OCI-M1 (cell line): ENCODE data around the gene EXPH5.
"Not testable (repeated sequence)": the region's sequence is repeated elsewhere in the genome, so short reads cannot be mapped to it uniquely, and the experiment has no call there.

Experiments
- DNase-seq: peaks from one replicate; lab custom pipeline; 2025; lab: John Stamatoyannopoulos, UW

EXPH5 gene

GRCh38 chr11:108599978-108600377 is 6.4 kb upstream of the EXPH5 start:
- no peak for DNase-seq

- DNase-seq, result no peak
Measured at GRCh38 chr11:108597736-108598355, 4.3 kb upstream of the EXPH5 start.

GRCh38 chr11:108596701-108597100 is 3.1 kb upstream of the EXPH5 start:
- DNase-seq, result no peak

GRCh38 chr11:108593923-108594434 is 411 bp upstream of the EXPH5 start:
- no peak for DNase-seq

GRCh38 chr11:108592591-108593213 is 866 bp downstream of the EXPH5 start:
- DNase-seq, result no peak

GRCh38 chr11:108591893-108592292 is 1.7 kb downstream of the EXPH5 start:
- DNase-seq, result no peak

GRCh38 chr11:108589136-108589535 is 4.4 kb downstream of the EXPH5 start:
- DNase-seq, result no peak

GRCh38 chr11:108588287-108588686 is 5.3 kb downstream of the EXPH5 start:
- DNase-seq, result peak; percentile 11

- DNase-seq, result no peak
Measured at GRCh38 chr11:108587109-108587508, 6.5 kb downstream of the EXPH5 start.

- peak; percentile 0 for DNase-seq
Measured at GRCh38 chr11:108586600-108586999, 7.0 kb downstream of the EXPH5 start.

- not testable (repeated sequence) for DNase-seq
Measured at GRCh38 chr11:108586185-108586584, 7.4 kb downstream of the EXPH5 start.

- DNase-seq, result no peak
Measured at GRCh38 chr11:108584973-108585372, 8.6 kb downstream of the EXPH5 start.

- no peak for DNase-seq
Measured at GRCh38 chr11:108580645-108581044, 12.9 kb downstream of the EXPH5 start.

GRCh38 chr11:108580043-108580442 is 13.5 kb downstream of the EXPH5 start:
- no peak for DNase-seq

GRCh38 chr11:108576523-108576922 is 17.0 kb downstream of the EXPH5 start:
- DNase-seq, result no peak

GRCh38 chr11:108574675-108575074 is 18.9 kb downstream of the EXPH5 start:
- no peak for DNase-seq

GRCh38 chr11:108571001-108571400 is 22.6 kb downstream of the EXPH5 start:
- no peak for DNase-seq

GRCh38 chr11:108569896-108570295 is 23.7 kb downstream of the EXPH5 start:
- DNase-seq, result no peak

- DNase-seq, result no peak
Measured at GRCh38 chr11:108568195-108568858, 25.2 kb downstream of the EXPH5 start.

GRCh38 chr11:108565653-108566052 is 27.9 kb downstream of the EXPH5 start:
- DNase-seq, result no peak

GRCh38 chr11:108562746-108563581 is 30.6 kb downstream of the EXPH5 start:
- DNase-seq, result no peak

- DNase-seq, result no peak
Measured at GRCh38 chr11:108561535-108561991, 32.0 kb downstream of the EXPH5 start.
